Left kidney (tissue), 1 donor: Measurements from ENCODE around the gene FSTL3. TPM values are rescaled to one million over a fixed set of nuclear protein-coding genes. Genes with fewer than 3 reads are reported as not detected.

ENCODE experiments used
- polyA plus RNA-seq: library from polyadenylated mRNA; unstranded; fragments of 120-200 nt; gene quantifications from one replicate; pipeline ENCODE4 v1.2.1, GENCODE V29; 2013; ENCODE audit not compliant: insufficient read length

The FSTL3 gene
- polyA plus RNA-seq, 1 donor = 15.2 TPM

Other genes starting within 250 kb of the FSTL3 start
- 27.7 TPM for gene SHC2, start 215.4 kb upstream of the FSTL3 start, polyA plus RNA-seq
- 1.8 TPM for gene MADCAM1, start 179.9 kb upstream of the FSTL3 start, polyA plus RNA-seq
- 5.9 TPM for gene TPGS1, start 168.9 kb upstream of the FSTL3 start, polyA plus RNA-seq
- gene CDC34, start 144.6 kb upstream of the FSTL3 start, polyA plus RNA-seq = 46.2 TPM
- 0.15 TPM for gene GZMM, start 132.3 kb upstream of the FSTL3 start, polyA plus RNA-seq
- 366 TPM for gene BSG, start 103.8 kb upstream of the FSTL3 start, polyA plus RNA-seq
- gene HCN2, start 86.5 kb upstream of the FSTL3 start, polyA plus RNA-seq = 0.32 TPM
- gene POLRMT, start 42.9 kb upstream of the FSTL3 start, polyA plus RNA-seq = 75.8 TPM
- gene FGF22, start 36.5 kb upstream of the FSTL3 start, polyA plus RNA-seq = 0.60 TPM
- gene RNF126, start 13.2 kb upstream of the FSTL3 start, polyA plus RNA-seq = 21.5 TPM
- gene PRSS57, start 19.1 kb downstream of the FSTL3 start, polyA plus RNA-seq = 0.18 TPM
- gene PALM, start 32.5 kb downstream of the FSTL3 start, polyA plus RNA-seq = 73.4 TPM
- gene MISP, start 74.7 kb downstream of the FSTL3 start, polyA plus RNA-seq = 7.0 TPM
- gene PTBP1, start 121.1 kb downstream of the FSTL3 start, polyA plus RNA-seq = 395 TPM
- gene PLPPR3, start 145.6 kb downstream of the FSTL3 start, polyA plus RNA-seq = 9.4 TPM
- gene AZU1, start 151.4 kb downstream of the FSTL3 start, polyA plus RNA-seq = 0.81 TPM
- gene PRTN3, start 164.6 kb downstream of the FSTL3 start, polyA plus RNA-seq = 0.67 TPM
- gene ELANE, start 175.9 kb downstream of the FSTL3 start, polyA plus RNA-seq = 0.20 TPM
- 2.1 TPM for gene CFD, start 183.3 kb downstream of the FSTL3 start, polyA plus RNA-seq
- 45.7 TPM for gene MED16, start 216.8 kb downstream of the FSTL3 start, polyA plus RNA-seq
- gene RNU6-9, start 217.1 kb downstream of the FSTL3 start, polyA plus RNA-seq = not detected
- gene R3HDM4, start 236.8 kb downstream of the FSTL3 start, polyA plus RNA-seq = 34.8 TPM
- gene KISS1R, start 240.9 kb downstream of the FSTL3 start, polyA plus RNA-seq = 0.25 TPM
- 28.3 TPM for gene ARID3A, start 249.6 kb downstream of the FSTL3 start, polyA plus RNA-seq